RWPE1 (cell line): ENCODE results near the gene CYGB.
A peak's percentile ranks its signal among the peaks of the same experiment; 100 is the strongest.

ENCODE experiments used
- CTCF ChIA-PET: fragments of 350-600 bp; sonication (Branson Sonifier 250); formaldehyde crosslinking; extraction: SDS; loops from one replicate; lab custom pipeline; 2021; lab: Yijun Ruan, JAX
- POLR2A ChIA-PET: fragments of 400-600 bp; formaldehyde crosslinking; extraction: SDS; loops from one replicate; lab custom pipeline; 2020; ENCODE audit warnings: antibody characterized with exemption; ENCODE audit not compliant: low non-redundant PET; lab: Yijun Ruan, JAX
- DNase-seq: peaks from one replicate; pipeline ENCODE4 v3.0.0; 2012; ENCODE audit warnings: low spot score
- H3K27ac ChIP-seq: fragments of 450-650 bp; 2 replicates; pipeline ENCODE4 v1.5.1; 2017
- CTCF ChIP-seq: fragments of 450-650 bp; conservative IDR thresholded peaks from 2 replicates; pipeline ENCODE4 v1.5.1; 2017; ENCODE audit warnings: low read depth, mild to moderate bottlenecking

The CYGB gene

DNA sequence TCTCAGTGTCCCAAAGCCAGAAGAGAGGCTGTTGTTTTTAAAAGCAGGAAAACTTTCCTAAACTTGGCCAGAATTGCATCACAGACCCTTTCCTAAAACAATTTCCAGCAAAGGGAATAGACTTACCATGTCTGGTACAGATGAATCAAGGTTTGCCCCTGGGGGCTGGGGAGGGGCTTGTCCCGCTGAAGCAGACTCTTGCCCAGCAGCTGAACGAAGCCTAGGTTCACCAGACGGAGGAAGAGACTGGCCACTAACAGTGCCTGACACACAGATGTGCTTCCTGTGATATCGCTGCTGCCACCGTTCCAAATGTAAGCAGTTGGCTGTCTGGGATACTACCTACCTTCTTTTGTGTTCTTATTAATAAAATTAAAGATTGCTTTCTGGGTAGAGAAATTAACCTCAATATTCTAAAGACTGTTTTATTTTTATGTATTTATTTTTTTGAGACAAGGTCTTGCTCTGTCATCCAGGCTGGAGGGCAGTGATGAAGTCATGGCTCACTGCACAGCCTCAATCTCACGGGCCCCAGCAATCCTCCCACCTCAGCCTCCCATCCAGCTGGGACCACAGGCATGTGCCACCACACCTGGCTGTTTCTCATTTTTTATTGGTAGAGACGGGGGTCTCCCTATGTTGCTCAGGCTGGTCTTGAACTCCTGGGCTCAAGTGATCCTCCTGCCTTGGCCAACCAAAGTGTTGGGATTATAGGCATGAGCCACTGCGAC is 15.8 kb upstream of the CYGB start:
- TF ChIP-seq CTCF, result no peak
- no peak for DNase-seq
- peak overlapping the region; percentile 91 for H3K27ac ChIP-seq
- ChIA-PET CTCF (no interaction called here), POLR2A (no interaction called here)

DNA sequence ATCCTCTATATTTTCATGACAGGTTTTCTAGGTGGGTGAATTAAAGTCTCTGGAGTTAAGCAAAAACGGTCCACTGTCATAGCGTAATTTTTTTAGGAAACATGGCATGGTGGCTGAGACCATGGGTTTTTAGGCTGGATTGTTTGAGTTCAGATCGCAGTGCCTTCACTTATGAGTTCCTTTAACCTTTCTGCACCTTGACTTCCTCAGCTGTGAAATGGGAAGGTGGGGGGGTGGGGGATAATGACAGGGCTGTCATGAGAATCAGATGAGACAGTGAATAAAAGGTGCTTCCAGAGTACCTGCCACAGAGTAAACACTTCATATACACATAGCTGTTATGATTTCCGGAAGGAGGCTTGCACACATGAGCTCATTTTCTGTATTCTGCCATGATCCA is 14.2 kb upstream of the CYGB start:
- POLR2A ChIA-PET, result no interaction called here
- CTCF ChIA-PET, result interaction anchor here (0.7 to 2.0 kb wide), 3 partner anchors 29 to 112 kb away, joined by 3 to 12 read pairs (median 3); no protein-coding TSS in a partner anchor
- DNase-seq, result no peak
- TF ChIP-seq CTCF, result no peak
- peak overlapping the region; percentile 91 for H3K27ac ChIP-seq

- no peak for DNase-seq
- ChIA-PET CTCF (interaction anchor here (0.7 to 2.0 kb wide), 4 partner anchors 10 to 131 kb away, joined by 3 to 12 read pairs (median 3); no protein-coding TSS in a partner anchor), POLR2A (no interaction called here)
- TF ChIP-seq CTCF, result no peak
- peak overlapping the region; percentile 91 for H3K27ac ChIP-seq
Observed at GRCh38 chr17:76550712-76551615, 13.5 kb upstream of the CYGB start.

- POLR2A ChIA-PET, result no interaction called here
Observed at GRCh38 chr17:76549539-76549938, 12.0 kb upstream of the CYGB start.

DNA sequence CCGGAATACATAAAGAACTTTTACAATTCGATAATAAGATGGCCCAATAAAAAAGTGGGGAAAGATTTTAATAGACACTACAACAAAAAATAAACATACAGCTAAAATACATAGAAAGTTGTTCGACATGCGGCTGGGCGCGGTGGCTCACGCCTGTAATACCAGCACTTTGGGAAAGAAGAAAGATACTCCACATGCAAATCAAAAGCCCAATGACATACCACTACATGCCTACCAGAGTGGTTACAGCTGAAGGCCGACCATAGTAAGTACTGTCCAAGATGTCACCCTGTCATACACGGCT is 11.7 kb upstream of the CYGB start:
- TF ChIP-seq CTCF, result no peak
- no peak overlapping the region for H3K27ac ChIP-seq
- DNase-seq, result no peak
- CTCF ChIA-PET, result no interaction called here
- POLR2A ChIA-PET, result no interaction called here

More at GRCh38 chr17:76549539-76549938, 12.0 kb upstream of the CYGB start:
- DNase-seq, result no peak
- CTCF ChIA-PET, result no interaction called here
- H3K27ac ChIP-seq, result peak overlapping the region; percentile 91
- TF ChIP-seq CTCF, result no peak

DNA sequence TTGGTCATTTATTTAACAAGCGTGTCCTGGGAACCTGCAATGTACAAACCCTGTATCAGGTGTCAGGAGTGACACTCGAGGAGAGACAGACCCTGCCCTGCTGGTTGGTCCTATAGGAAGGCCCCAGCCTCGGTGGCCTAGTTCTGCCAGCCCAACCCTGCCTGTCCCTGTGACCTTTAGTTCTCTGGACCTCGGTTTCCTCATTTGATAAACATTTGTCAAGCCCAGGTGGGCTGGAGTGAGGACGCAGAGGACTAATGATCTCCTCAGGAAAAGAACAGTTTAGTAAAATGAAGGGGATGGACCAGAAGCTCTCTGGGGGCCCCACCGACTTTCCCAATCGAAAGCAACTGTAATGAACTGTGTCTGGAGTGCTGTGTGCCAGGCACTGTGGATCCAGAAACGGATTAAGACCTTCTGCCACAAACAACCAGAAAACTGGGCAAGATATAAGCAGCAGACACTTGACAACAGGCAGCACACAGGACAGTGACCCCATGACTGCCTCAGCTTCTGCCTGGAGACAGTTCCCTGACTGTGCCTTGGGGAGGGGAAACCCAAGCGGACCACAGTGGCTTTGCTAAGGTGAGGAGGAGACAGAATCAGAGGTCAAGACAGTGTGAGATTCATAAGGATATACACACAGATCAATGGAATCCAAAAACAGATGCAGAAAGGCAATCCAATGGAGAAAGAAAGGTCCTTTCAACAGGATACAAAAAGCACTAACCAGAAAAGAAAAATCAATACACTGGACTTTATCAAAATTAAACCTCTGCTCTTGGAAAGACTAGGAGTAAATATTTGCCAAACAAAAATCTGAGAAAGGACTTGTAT is 11.1 kb upstream of the CYGB start:
- no peak for TF ChIP-seq CTCF
- H3K27ac ChIP-seq, result peak overlapping the region; percentile 64
- POLR2A ChIA-PET, result interaction anchor here (0.6 kb wide), 1 partner anchor 597 kb away, joined by 9 read pairs; no protein-coding TSS in a partner anchor
- DNase-seq, result no peak
- CTCF ChIA-PET, result no interaction called here
